HCT116 (cell line): ENCODE measurements around the gene CASQ1. TPM values are rescaled to one million over a fixed set of nuclear protein-coding genes. Genes with fewer than 3 reads are reported as not detected.

Experiments used
- ATAC-seq: fragments of 200-7000 bp; cut with Tn5 transposase; 2 replicates; pipeline ENCODE4 v1.9.1; 2020; ENCODE audit warnings: mild to moderate bottlenecking, moderate library complexity
- BruUV-seq: library from RNA; stranded (reverse); fragments of 400-500 nt; replicated peaks from 2 replicates; lab custom pipeline; 2021; lab: Mats Ljungman, UMichigan
- CTCF ChIA-PET: fragments of 300-600 bp; sonication (Branson Sonifier 250); formaldehyde crosslinking; loops from one replicate; lab custom pipeline; 2021; ENCODE audit warnings: antibody characterized with exemption; lab: Charles Lee
- POLR2A ChIA-PET: fragments of 300-600, 350-600 bp; sonication (Branson Sonifier 250); formaldehyde crosslinking; loops from one replicate; lab custom pipeline; 2021; ENCODE audit warnings: antibody characterized with exemption; lab: Charles Lee
- RAD21 ChIA-PET, 2 experiments: fragments of 300-600 bp; sonication (Branson Sonifier 250); formaldehyde crosslinking; loops; one replicate each; lab custom pipeline; 2023; ENCODE audit warnings: low total read pairs in 2 of 2; ENCODE audit not compliant: uncharacterized antibody in 2 of 2, unreplicated experiment in 2 of 2, low non-redundant PET in 1 of 2; lab: Charles Lee
- DNase-seq: peaks from one replicate; pipeline ENCODE4 v3.0.0-alpha.2; 2010; ENCODE audit warnings: low read depth, low spot score
- H2AFZ ChIP-seq: fragments of 200-600 bp; shearing (Covaris generic), sonication (generic); 2 replicates; pipeline ENCODE4 v1.6.1; 2017; ENCODE audit warnings: low read depth, mixed run types, mixed read lengths, antibody characterized with exemption, low read length; ENCODE audit not compliant: poor library complexity, severe bottlenecking
- H3K27ac ChIP-seq: 2 replicates; pipeline ENCODE4 v1.5.1; 2012; ENCODE audit warnings: low read depth, low read length
- H3K27me3 ChIP-seq: fragments of 200-600 bp; sonication (generic); 2 replicates; pipeline ENCODE4 v1.6.1; 2016; ENCODE audit warnings: mixed run types, low read length, mixed read lengths; ENCODE audit not compliant: insufficient read depth
- H3K36me3 ChIP-seq, 2 experiments: fragments of 200-500 bp in 1 of 2; fragments of 200-600 bp in 1 of 2; sonication (Bioruptor generic) in 1 of 2; sonication (generic) in 1 of 2; 2 replicates each; pipeline versions ENCODE4 v1.5.1 to v1.6.1; 2014 to 2016; ENCODE audit warnings: low read length in 2 of 2, inconsistent platforms in 1 of 2, mixed read lengths in 1 of 2, mixed run types in 1 of 2; ENCODE audit not compliant: insufficient read depth in 2 of 2, control insufficient read depth in 1 of 2
- H3K4me1 ChIP-seq, 2 experiments: fragments of 200-600 bp in 1 of 2; sonication (generic) in 1 of 2; 2 replicates each; pipeline versions ENCODE4 v1.5.1 to v1.6.1; 2012 to 2017; ENCODE audit warnings: low read length in 2 of 2, inconsistent platforms in 1 of 2, mild to moderate bottlenecking in 1 of 2, mixed read lengths in 1 of 2, mixed run types in 1 of 2, moderate library complexity in 1 of 2; ENCODE audit not compliant: insufficient read depth in 2 of 2, control insufficient read depth in 1 of 2
- H3K4me2 ChIP-seq: fragments of 200-600 bp; sonication (generic); 2 replicates; pipeline ENCODE4 v1.6.1; 2017; ENCODE audit warnings: mixed run types, low read length, mixed read lengths
- H3K4me3 ChIP-seq, 2 experiments: fragments of 200-600 bp in 1 of 2; sonication (generic) in 1 of 2; replicated peaks in 1 of 2; 2 replicates each; pipeline ENCODE4 v1.5.1; 2011 to 2016; ENCODE audit warnings: low read length in 2 of 2, control low read depth in 1 of 2, low read depth in 1 of 2, mild to moderate bottlenecking in 1 of 2, mixed read lengths in 1 of 2, mixed run types in 1 of 2
- H3K79me2 ChIP-seq: fragments of 200-600 bp; sonication (generic); 2 replicates; pipeline ENCODE4 v1.6.1; 2017; ENCODE audit warnings: mild to moderate bottlenecking, mixed run types, low read length, moderate library complexity, mixed read lengths; ENCODE audit not compliant: insufficient read depth
- H3K9ac ChIP-seq: fragments of 200-600 bp; sonication (generic); 2 replicates; pipeline ENCODE4 v1.6.1; 2016; ENCODE audit warnings: low read length, mixed read lengths
- H3K9me2 ChIP-seq: fragments of 200-600 bp; sonication (generic), shearing (Covaris generic); 2 replicates; pipeline ENCODE4 v1.6.1; 2017; ENCODE audit warnings: mixed run types, mild to moderate bottlenecking, moderate library complexity; ENCODE audit not compliant: insufficient read depth
- H3K9me3 ChIP-seq, 2 experiments: fragments of 200-500 bp in 1 of 2; fragments of 200-600 bp in 1 of 2; sonication (Bioruptor generic) in 1 of 2; sonication (generic) in 1 of 2; 2 replicates each; pipeline ENCODE4 v1.6.1; 2014 to 2017; ENCODE audit warnings: low read length in 2 of 2, mixed read lengths in 2 of 2, inconsistent platforms in 1 of 2, low read depth in 1 of 2, mild to moderate bottlenecking in 1 of 2, mixed run types in 1 of 2, moderate library complexity in 1 of 2; ENCODE audit not compliant: control insufficient read depth in 1 of 2, insufficient read depth in 1 of 2
- H4K20me1 ChIP-seq: fragments of 200-600 bp; sonication (generic), shearing (Covaris generic); 2 replicates; pipeline ENCODE4 v1.6.1; 2017; ENCODE audit warnings: mixed run types, mild to moderate bottlenecking, moderate library complexity; ENCODE audit not compliant: insufficient read depth
- CEBPB ChIP-seq: IDR thresholded peaks from 2 replicates; pipeline ENCODE4 v1.6.1; 2012; ENCODE audit warnings: low read depth
- EZH2phosphoT487 ChIP-seq: fragments of 200-600 bp; IDR thresholded peaks from 2 replicates; pipeline ENCODE4 v1.6.1; 2018; ENCODE audit warnings: antibody characterized with exemption, borderline replicate concordance
- SP1 ChIP-seq: IDR thresholded peaks from 2 replicates; pipeline ENCODE4 v1.6.1; 2012; ENCODE audit warnings: low read depth
- YY1 ChIP-seq: IDR thresholded peaks from 2 replicates; pipeline ENCODE4 v1.6.1; 2011; ENCODE audit warnings: low read length, low read depth, moderate library complexity, mild to moderate bottlenecking; ENCODE audit not compliant: insufficient replicate concordance; ENCODE audit errors: extremely low read depth
- ZBTB33 ChIP-seq: IDR thresholded peaks from 2 replicates; pipeline ENCODE4 v1.6.1; 2011; ENCODE audit warnings: mild to moderate bottlenecking, low read length, moderate library complexity; ENCODE audit not compliant: insufficient replicate concordance; ENCODE audit errors: extremely low read depth
- intact Hi-C: fragments of 100-400 bp; cut with micrococcal nuclease; formaldehyde crosslinking; loops from 2 replicates; pipeline ENCODE4 v1.10.0; 2022
- total RNA-seq: library from RNA; stranded (reverse); gene quantifications from one replicate; pipeline ENCODE4 v1.2.1, GENCODE V29; 2021; ENCODE audit not compliant: unreplicated experiment
- TF ChIP-seq, protein P1 (sequence below): IDR thresholded peaks from 2 replicates; pipeline ENCODE4 v1.6.1; 2012

The CASQ1 gene
- total RNA-seq, 1 experiment from 2014 or later = not detected

DNA sequence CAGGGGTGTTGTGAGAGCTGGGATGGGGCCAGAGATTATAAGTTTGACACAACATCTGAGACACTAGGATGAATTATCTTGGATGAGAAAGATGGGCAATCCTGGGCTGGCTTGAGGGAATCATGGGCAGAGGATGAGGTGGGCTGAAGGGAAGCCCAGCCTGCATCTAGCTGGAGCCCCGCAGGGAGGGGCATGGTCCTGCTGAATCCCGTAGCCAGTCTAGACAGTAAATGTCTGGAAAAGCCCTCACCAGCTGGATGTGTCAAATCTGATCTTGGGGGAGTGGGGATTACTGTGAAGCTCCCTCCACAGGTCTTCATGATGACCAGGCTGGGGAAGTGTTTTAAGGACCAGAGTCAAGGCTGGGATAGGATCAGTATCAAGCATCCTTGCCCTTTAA is 3.6 kb upstream of the CASQ1 start:
- intact Hi-C loops = no loop called here
- Histone ChIP-seq H3K27ac (no peak overlapping the region), H3K27me3 (no peaks in the 10 kb centered on the region), H3K79me2 (no peaks in the 10 kb centered on the region), H3K36me3 (no peaks in the 10 kb centered on the region), H3K9ac (no peak overlapping the region), H3K4me2 (no peak overlapping the region), H3K9me3 (no peaks in the 10 kb centered on the region), H3K4me3 (no peak overlapping the region), H4K20me1 (no peaks in the 10 kb centered on the region), H3K9me2 (no peaks in the 10 kb centered on the region), H2AFZ (no peak overlapping the region), H3K4me1 (no peaks in the 10 kb centered on the region)
- ATAC-seq (no peak), DNase-seq (no peak)
- BruUV-seq = no TSS peak
- TF ChIP-seq YY1 = no peak
- TF ChIP-seq SP1 = no peak
- ChIA-PET RAD21 (no interaction called here), POLR2A (no interaction called here), CTCF (no interaction called here)

- no peaks in the 10 kb centered on the region for H3K27me3 ChIP-seq
- no peaks in the 10 kb centered on the region for H3K36me3 ChIP-seq
- no peaks in the 10 kb centered on the region for H3K9me3 ChIP-seq
- H3K4me3 ChIP-seq = no peak overlapping the region
- H3K4me1 ChIP-seq = no peaks in the 10 kb centered on the region
- no peaks in the 10 kb centered on the region for H3K9me2 ChIP-seq
- TF ChIP-seq, protein P1, sequence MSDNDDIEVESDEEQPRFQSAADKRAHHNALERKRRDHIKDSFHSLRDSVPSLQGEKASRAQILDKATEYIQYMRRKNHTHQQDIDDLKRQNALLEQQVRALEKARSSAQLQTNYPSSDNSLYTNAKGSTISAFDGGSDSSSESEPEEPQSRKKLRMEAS = no peak
- TF ChIP-seq CEBPB (no peak), EZH2phosphoT487 (no peak), ZBTB33 (no peak), SP1 (no peak)
- ChIA-PET CTCF (no interaction called here), RAD21 (no interaction called here), POLR2A (no interaction called here)
- H3K9ac ChIP-seq = no peak overlapping the region
- DNase-seq (no peak), ATAC-seq (no peak)
- no peaks in the 10 kb centered on the region for H3K79me2 ChIP-seq
- BruUV-seq = no TSS peak
- H3K27ac ChIP-seq = no peak overlapping the region
- no peak overlapping the region for H2AFZ ChIP-seq
- no peak overlapping the region for H3K4me2 ChIP-seq
- H4K20me1 ChIP-seq = no peaks in the 10 kb centered on the region
- intact Hi-C loops = no loop called here
These were observed 3.0 kb upstream of the CASQ1 start for GRCh38 chr1:160187407-160187806.
